ENCODE data around the gene GSDME. TPM values are rescaled to one million over a fixed set of nuclear protein-coding genes. Genes with fewer than 3 reads are reported as not detected.

Gene GSDME
- total and polyA plus RNA-seq, 8 donors, result 8.3 to 16.6 (median 12.4) TPM

GRCh38 chr7:24793982-24794648 lies 36.9 kb upstream of the GSDME start:
- ATAC-seq (no peak), DNase-seq (no peak)
- Histone ChIP-seq H3K27ac (no peak overlapping the region), H3K4me3 (no peak overlapping the region), H3K4me1 (no peaks in the 10 kb centered on the region), H3K9me3 (no peaks in the 10 kb centered on the region), H3K27me3 (no peaks in the 10 kb centered on the region), H3K36me3 (no peaks in the 10 kb centered on the region)
- intact Hi-C loops (cut with DNase I), result no loop called here
- no peak for TF ChIP-seq CTCF (IDR thresholded peaks at IDR 0.05)

GRCh38 chr7:24788961-24789576 lies 31.8 kb upstream of the GSDME start:
- H3K4me3 ChIP-seq, result no peak overlapping the region
- TF ChIP-seq CTCF (IDR thresholded peaks at IDR 0.05), result no peak
- H3K4me1 ChIP-seq, result no peaks in the 10 kb centered on the region
- H3K36me3 ChIP-seq, result no peaks in the 10 kb centered on the region
- no peak overlapping the region for H3K27ac ChIP-seq
- DNase-seq (no peak), ATAC-seq (no peak)
- no peaks in the 10 kb centered on the region for H3K27me3 ChIP-seq
- intact Hi-C loops (cut with DNase I), result no loop called here
- H3K9me3 ChIP-seq, result no peaks in the 10 kb centered on the region

GRCh38 chr7:24788075-24788474 lies 30.8 kb upstream of the GSDME start:
- ATAC-seq (no peak), DNase-seq (no peak)
- Histone ChIP-seq H3K4me1 (no peaks in the 10 kb centered on the region), H3K27me3 (no peaks in the 10 kb centered on the region), H3K4me3 (no peak overlapping the region), H3K9me3 (no peaks in the 10 kb centered on the region), H3K36me3 (no peaks in the 10 kb centered on the region), H3K27ac (no peak overlapping the region)
- TF ChIP-seq CTCF (IDR thresholded peaks at IDR 0.05), result no peak
- intact Hi-C loops (cut with DNase I), result no loop called here

- Histone ChIP-seq H3K36me3 (no peaks in the 10 kb centered on the region), H3K27ac (peak overlapping the region in 1 of 2 donors; percentile 63), H3K4me1 (no peaks in the 10 kb centered on the region), H3K9me3 (no peaks in the 10 kb centered on the region), H3K27me3 (no peaks in the 10 kb centered on the region), H3K4me3 (no peak overlapping the region)
- DNase-seq (peak in 1 of 4 donors; percentile 76), ATAC-seq (peak; percentile 78)
- no peak for TF ChIP-seq CTCF (IDR thresholded peaks at IDR 0.05)
- intact Hi-C loops (cut with DNase I), result no loop called here
Measured at GRCh38 chr7:24786941-24787340, 29.7 kb upstream of the GSDME start.

- Histone ChIP-seq H3K4me3 (no peak overlapping the region), H3K27me3 (no peaks in the 10 kb centered on the region), H3K9me3 (no peaks in the 10 kb centered on the region), H3K4me1 (no peaks in the 10 kb centered on the region), H3K27ac (peak overlapping the region in 1 of 2 donors; percentile 63), H3K36me3 (no peaks in the 10 kb centered on the region)
- ATAC-seq, result peak; percentile 40
- no peak for TF ChIP-seq CTCF (IDR thresholded peaks at IDR 0.05)
- intact Hi-C loops (cut with DNase I), result no loop called here
- DNase-seq, result no peak
Measured at GRCh38 chr7:24786306-24786705, 29.0 kb upstream of the GSDME start.

Measured in left lung (tissue), 10 donors.